HUES6 (cell line): ENCODE measurements around the gene ST6GALNAC4.

Source experiments
- H3K27ac ChIP-seq: 2 replicates; pipeline ENCODE4 v1.7.0; 2013; ENCODE audit warnings: low read depth, mild to moderate bottlenecking, low read length, inconsistent platforms
- H3K27me3 ChIP-seq: 2 replicates; pipeline ENCODE4 v1.6.1; 2013; ENCODE audit warnings: low read length; ENCODE audit not compliant: control insufficient read depth, insufficient read depth
- H3K36me3 ChIP-seq: 2 replicates; pipeline ENCODE4 v1.6.1; 2013; ENCODE audit warnings: low read length; ENCODE audit not compliant: control insufficient read depth, insufficient read depth
- H3K4me1 ChIP-seq: 2 replicates; pipeline ENCODE4 v1.6.1; 2013; ENCODE audit warnings: low read length; ENCODE audit not compliant: control insufficient read depth, insufficient read depth
- H3K4me3 ChIP-seq: 2 replicates; pipeline ENCODE4 v1.5.1; 2013; ENCODE audit warnings: low read depth, low read length
- H3K9ac ChIP-seq: one replicate; pipeline ENCODE4 v1.6.1; 2013; ENCODE audit warnings: mild to moderate bottlenecking, low read length
- H3K9me3 ChIP-seq: 2 replicates; pipeline ENCODE4 v1.6.1; 2013; ENCODE audit warnings: low read depth, low read length; ENCODE audit not compliant: control insufficient read depth, insufficient read depth

The ST6GALNAC4 gene

DNA sequence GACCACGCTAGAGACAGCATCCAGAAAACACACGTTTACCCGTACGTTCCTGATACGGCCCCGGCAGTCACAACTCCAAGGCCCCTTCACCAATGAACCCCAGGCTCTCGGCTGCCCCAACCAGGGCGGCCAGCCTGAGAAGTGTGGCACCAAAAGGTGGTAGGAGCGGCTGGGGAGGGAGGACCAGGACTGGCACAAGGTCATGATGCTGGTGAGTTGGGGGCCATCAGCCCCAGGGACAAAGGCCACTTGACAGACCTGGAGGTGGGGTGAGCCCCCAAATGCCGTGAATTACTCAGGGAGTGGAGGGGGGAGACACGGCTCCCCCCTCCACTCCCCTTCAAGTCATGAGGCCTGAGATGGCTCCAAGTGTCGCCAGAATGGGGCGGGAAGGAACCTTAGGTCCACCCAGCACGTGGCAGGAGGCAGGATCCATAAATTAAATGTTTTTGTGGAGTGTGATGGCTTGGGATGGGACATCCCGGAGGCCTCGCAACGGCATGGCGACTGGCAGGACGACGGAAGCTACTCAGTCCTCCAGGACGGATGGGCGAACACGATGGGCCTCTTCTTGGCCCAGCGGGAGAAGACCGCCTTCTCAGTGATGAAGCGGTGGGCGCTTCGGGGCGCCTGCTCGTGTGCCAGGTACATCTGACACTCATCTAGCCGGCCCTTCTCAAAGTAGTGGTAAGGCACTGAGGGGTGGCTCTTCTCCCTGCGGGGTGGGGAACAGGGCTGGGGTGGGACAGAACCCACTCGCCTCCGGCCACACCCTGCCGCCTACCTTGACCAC is 8.8 kb downstream of the ST6GALNAC4 start:
- Histone ChIP-seq H3K4me3 (no peak overlapping the region), H3K4me1 (peaks cover 29% of the 10 kb centered on the region), H3K9me3 (no peaks in the 10 kb centered on the region), H3K27ac (no peak overlapping the region), H3K36me3 (peaks cover 13% of the 10 kb centered on the region), H3K27me3 (no peaks in the 10 kb centered on the region), H3K9ac (no peak overlapping the region)

DNA sequence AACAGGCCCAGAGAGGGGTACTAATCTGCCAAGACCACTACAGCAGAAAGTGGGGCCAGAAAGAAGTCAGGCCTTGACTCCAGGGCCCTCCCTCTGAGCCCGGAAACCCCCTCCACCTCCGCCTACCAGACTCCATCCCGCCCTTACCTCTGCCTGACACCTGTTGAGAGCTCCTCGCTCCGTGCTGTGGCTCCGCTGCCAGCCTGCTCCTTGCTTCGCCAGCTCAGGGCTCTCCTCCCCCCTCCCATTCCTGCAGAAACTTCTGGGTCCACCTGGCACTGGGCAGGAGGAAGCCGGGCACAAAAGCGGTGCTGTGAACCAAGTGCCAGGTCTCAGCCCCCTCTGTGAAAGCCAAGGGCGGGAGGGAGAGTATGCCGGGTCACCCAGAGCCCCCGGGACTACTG is 11.1 kb downstream of the ST6GALNAC4 start:
- H3K9ac ChIP-seq = no peak overlapping the region
- H3K4me3 ChIP-seq = no peak overlapping the region
- no peak overlapping the region for H3K27ac ChIP-seq
- peaks cover 3% of the 10 kb centered on the region for H3K36me3 ChIP-seq
- peaks cover 33% of the 10 kb centered on the region for H3K4me1 ChIP-seq
- H3K27me3 ChIP-seq = no peaks in the 10 kb centered on the region
- no peaks in the 10 kb centered on the region for H3K9me3 ChIP-seq

DNA sequence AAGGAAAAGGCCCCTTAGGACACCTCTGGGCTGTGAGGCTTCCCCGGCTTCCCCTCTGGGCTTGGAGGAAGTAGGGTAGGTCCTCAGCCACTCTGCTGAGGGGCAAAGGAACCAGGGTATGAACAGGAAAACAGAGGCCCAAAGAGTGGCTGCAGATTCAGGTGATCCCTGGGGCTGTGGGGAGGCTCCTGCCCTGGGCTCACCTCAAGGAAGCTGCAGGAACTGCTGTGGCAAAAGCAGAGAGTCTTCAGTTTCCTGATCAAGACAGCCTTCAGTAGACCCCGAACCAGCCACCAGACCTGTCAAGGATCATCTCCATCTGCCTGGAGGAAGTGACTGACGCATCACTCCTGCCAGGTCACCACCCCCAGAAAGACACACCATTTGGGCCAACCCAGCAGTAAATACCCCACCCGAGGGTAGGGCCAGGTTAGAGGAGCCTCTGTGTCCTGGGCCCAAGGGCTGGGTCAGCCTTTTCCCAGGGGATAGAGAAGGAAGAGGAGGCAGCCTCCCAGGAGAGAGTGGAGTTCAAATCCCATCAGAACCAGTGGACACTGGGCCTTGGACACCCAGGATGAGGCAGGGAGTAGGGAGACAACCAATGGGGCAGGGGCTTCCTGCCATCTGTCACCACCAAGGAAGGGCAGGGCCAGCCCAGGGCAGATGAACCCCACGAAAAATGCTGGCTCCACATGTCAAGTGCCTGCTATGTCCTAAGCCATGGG is 11.7 kb downstream of the ST6GALNAC4 start:
- Histone ChIP-seq H3K4me1 (peaks cover 35% of the 10 kb centered on the region), H3K9me3 (no peaks in the 10 kb centered on the region), H3K27ac (no peak overlapping the region), H3K27me3 (no peaks in the 10 kb centered on the region), H3K9ac (no peak overlapping the region), H3K36me3 (peaks cover 3% of the 10 kb centered on the region), H3K4me3 (no peak overlapping the region)

DNA sequence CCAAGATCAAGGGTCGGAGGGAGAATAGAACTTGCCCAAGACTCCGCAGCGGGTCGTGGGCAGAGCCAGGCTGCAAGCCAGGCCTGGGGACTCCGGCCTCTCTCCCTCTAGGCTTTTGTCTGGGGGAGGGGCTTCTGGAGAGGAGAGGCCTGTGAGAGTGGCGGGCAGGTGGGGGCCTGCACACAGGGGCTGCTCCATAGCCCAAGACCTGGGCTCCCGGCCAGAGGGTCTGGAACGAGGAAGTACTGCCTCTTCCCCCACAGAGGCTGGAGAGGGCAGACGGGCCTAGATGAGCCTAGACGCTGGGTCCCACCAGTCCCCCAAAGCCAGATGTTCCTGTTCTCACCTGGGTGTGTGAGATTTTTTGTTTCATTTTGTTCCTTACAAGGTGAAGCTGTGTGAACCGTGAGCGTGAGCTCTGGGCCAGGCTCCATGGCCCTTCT is 12.3 kb downstream of the ST6GALNAC4 start:
- Histone ChIP-seq H3K9me3 (no peaks in the 10 kb centered on the region), H3K27ac (no peak overlapping the region), H3K9ac (no peak overlapping the region), H3K4me1 (peaks cover 40% of the 10 kb centered on the region), H3K36me3 (peaks cover under 1% of the 10 kb centered on the region; the same call in 1 of the 2 replicates), H3K27me3 (peaks cover 4% of the 10 kb centered on the region; the same call in 1 of the 2 replicates), H3K4me3 (no peak overlapping the region)

DNA sequence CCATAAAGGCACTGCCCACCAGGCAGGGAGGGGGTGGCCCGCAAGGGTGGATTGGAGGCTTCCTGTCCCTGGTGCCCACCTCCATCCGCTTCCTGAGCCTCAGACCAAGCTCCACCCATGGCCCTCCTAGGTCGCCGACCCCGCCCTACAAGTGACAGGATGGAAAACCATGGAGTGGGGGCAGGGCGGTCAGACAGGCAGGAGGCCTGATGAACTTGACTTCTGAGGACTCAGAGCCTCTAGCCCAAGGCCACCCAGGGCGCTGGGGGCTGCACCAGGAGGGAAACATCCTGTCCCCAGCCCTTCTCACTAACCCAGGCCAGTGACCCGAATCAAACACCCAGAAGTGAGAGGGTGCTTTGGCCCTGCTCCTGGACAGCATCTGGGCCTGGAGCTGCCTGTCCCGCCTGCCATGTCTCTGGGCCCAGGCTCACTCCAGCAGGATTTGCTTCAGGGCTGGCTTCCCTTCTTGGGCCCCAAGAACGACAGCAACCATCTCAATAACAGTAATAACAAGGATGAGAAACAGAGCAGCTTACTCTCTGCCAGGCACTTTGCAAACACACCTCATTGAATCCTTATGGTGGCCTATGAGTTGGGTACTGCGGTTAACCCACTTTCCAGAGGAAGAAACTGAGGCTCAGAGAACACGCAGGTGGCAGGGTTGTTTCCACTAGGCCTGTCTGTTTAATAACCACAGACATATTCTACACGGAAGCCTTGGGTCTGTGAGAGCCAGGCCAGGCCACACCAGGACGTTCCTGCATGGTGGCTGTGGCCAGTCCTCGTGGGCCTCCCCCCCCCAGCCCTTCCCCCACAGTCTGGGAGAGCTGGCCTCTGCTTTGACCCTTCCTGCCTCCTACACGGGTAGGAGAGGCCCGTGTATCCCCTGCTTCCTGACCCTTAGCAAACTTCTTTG is 13.0 kb downstream of the ST6GALNAC4 start:
- Histone ChIP-seq H3K4me1 (peaks cover 40% of the 10 kb centered on the region), H3K27me3 (peaks cover 4% of the 10 kb centered on the region; the same call in 1 of the 2 replicates), H3K9ac (no peak overlapping the region), H3K27ac (no peak overlapping the region), H3K9me3 (no peaks in the 10 kb centered on the region), H3K36me3 (no peaks in the 10 kb centered on the region; the same call in 1 of the 2 replicates), H3K4me3 (peak overlapping the region; percentile 9; the same call in 1 of the 2 replicates)

DNA sequence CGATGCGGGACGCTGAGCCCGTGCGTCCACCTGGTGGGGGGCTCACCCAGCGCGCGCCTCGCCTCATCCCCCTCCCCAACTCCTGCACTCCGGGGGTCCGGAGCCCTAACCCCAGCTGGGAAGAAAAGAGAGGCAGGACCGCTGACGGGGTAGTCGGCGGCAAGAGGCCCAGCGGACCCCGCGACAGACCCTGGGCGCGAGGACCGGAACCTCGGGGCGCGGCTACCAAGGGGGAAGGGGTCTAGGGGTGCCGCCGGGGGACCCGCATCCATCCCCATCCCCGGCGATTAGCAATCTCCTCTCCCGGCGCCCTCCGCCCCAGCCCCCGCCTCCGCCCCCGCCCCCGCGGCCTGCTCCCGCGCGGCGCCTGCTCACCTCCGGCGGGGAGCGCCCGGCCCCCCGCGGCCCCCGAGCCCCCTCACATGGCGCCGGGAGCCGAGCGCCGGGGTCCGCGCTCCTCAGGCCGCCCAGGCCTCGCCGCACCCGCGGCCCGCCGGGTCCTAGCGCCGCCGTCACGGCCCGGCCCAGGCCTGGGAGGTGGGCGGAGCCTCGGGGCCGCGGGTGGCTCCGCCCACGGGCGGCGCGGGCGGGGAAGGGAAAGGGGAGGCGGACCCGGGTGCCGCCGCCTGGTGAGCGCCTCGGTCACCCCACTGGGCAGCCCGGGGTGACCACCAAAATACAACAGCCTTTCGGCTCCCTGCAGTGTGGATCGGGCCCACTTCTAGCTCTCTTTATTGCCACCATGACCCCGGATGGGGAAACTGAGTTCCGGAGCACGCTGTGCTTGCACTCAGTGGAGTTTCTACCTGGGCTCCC is 17.5 kb downstream of the ST6GALNAC4 start, which contains the start of gene ST6GALNAC6:
TSS of gene ST6GALNAC6 (minus strand) at position 476 of the 816 bp plus-strand sequence. CDS start 1,622 bp downstream, outside the sequence.
- no peak within 1 kb of the TSS; the same call in 1 of the 2 replicates for H3K27ac ChIP-seq
- peaks cover 23% of the 10 kb centered on the region for H3K36me3 ChIP-seq
- peak within 1 kb of the TSS; percentile 93 for H3K4me3 ChIP-seq
- no peaks in the 10 kb centered on the region for H3K9me3 ChIP-seq
- peak within 1 kb of the TSS; percentile 71 for H3K9ac ChIP-seq
- peaks cover 4% of the 10 kb centered on the region; the same call in 1 of the 2 replicates for H3K27me3 ChIP-seq
- peaks cover 41% of the 10 kb centered on the region for H3K4me1 ChIP-seq

DNA sequence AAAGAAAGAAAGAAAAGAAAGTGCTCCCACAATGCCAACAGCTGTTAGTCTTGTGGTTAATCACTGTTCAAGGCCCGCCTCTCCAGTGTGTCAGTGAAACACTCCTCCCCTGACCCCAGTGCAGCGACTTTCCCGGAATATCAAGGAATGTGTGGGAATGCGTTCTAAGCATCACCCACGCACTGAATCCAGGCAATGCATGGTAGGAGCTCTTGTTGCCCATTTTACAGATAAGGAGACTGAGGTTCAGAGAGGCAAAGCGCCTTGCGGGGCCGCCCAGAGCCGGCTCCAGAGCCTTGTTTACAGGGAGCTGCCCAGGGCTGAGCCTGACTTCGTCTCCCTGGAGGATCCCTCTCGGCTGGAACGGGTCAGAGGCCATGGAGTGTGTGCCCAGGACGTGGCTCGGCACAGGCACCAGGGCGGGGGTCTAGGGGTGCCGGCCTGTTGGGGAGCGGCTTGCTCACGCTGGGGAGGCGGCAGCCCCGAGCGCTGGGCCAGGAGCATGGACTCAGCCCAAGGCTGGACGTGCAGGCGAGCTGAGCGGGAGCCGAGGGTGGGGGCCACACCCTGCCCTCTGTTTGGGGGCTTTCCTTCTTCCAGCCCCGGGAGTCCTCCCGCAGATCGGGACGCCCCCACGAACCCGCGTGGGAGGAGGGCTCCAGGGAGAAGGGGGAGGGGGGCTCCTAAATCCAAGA is 18.3 kb downstream of the ST6GALNAC4 start:
- Histone ChIP-seq H3K27ac (no peak overlapping the region; the same call in 1 of the 2 replicates), H3K9ac (peak overlapping the region; percentile 71), H3K27me3 (peaks cover 4% of the 10 kb centered on the region; the same call in 1 of the 2 replicates), H3K4me1 (peaks cover 33% of the 10 kb centered on the region), H3K36me3 (peaks cover 31% of the 10 kb centered on the region), H3K9me3 (peaks cover 3% of the 10 kb centered on the region; the same call in 1 of the 2 replicates), H3K4me3 (peak overlapping the region; percentile 93)

DNA sequence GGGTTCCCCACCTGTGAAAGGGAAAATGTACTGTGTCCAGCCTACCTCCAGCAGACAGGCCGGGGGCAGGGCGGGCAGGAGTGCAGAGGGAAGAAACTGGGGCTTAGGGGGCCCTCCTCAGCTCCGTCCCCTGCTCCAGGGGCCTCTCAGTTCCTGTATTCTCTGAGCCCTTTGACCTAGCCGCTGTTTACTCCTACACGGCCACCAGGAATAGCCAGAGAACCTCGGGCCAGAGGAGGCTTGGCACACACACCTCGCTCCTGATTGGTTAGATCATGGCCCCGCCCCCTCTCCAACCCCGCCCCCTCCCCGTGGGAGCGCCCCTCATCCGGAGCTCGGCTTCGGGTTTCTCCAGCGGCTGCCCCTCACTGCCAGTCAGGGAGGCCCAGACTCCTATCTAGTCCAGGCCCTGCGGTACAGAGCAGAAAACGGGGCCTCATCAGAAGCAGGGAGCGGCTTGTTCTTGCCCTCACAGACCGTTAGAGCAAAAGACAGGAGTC is 19.6 kb downstream of the ST6GALNAC4 start:
- Histone ChIP-seq H3K9ac (peak overlapping the region; percentile 30), H3K9me3 (peaks cover 8% of the 10 kb centered on the region; the same call in 1 of the 2 replicates), H3K36me3 (peaks cover 44% of the 10 kb centered on the region), H3K27me3 (peaks cover 4% of the 10 kb centered on the region; the same call in 1 of the 2 replicates), H3K4me3 (peak overlapping the region; percentile 37), H3K4me1 (peaks cover 27% of the 10 kb centered on the region), H3K27ac (no peak overlapping the region)

DNA sequence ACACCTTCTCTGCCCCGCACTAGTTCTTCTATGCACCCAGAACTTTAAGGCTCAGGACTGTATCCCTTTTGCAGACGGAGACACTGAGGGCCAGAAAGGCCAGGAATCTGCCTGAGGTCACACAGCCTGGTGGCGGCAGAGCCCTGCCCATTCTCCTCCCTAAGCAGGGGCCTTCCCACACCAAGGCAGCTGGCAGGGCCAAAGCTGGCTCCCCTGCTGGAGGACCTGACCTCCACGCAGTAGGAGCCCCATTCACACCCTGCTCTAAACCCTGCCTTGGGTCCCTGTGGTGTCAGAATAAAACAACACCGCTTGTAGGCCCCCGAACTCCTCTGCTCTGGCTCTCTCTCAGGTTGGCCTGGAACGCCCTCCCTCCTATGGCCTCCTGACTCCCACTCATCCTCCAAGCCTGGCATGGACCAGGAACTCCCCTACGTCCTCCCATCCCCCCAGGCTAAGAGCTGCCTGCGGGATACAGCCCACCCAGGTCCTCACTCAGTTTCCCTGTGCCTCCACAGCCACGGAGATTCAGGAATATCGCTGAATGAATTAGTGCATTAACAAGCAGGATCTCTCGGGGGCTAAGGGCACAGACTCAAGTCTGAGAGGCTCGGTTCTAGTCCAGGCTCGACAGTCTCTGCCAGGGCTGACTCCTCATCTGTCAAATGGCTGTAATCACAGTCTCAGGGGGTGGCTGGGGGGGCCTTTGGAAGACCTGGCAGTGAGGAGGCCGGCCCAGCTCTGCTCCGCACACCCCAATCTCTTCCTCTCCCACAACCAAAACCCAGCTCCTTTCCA is 20.2 kb downstream of the ST6GALNAC4 start:
- H3K9me3 ChIP-seq = peaks cover 8% of the 10 kb centered on the region; the same call in 1 of the 2 replicates
- peaks cover 27% of the 10 kb centered on the region for H3K4me1 ChIP-seq
- H3K27me3 ChIP-seq = peaks cover 4% of the 10 kb centered on the region; the same call in 1 of the 2 replicates
- H3K4me3 ChIP-seq = peak overlapping the region; percentile 37
- peaks cover 48% of the 10 kb centered on the region for H3K36me3 ChIP-seq
- H3K27ac ChIP-seq = no peak overlapping the region
- peak overlapping the region; percentile 30 for H3K9ac ChIP-seq
